Thoracic aorta endothelial cell (primary cell): Measurements from ENCODE around the gene PLA2G12B. TPM values are rescaled to one million over a fixed set of nuclear protein-coding genes. Genes with fewer than 3 reads are reported as not detected.

Source experiments
- total RNA-seq: library from RNA; depleted of rRNA; stranded (reverse); fragments of >200 nt; gene quantifications from 2 replicates; pipeline ENCODE4 v1.2.3, GENCODE V29; 2012

Gene PLA2G12B, protein sequence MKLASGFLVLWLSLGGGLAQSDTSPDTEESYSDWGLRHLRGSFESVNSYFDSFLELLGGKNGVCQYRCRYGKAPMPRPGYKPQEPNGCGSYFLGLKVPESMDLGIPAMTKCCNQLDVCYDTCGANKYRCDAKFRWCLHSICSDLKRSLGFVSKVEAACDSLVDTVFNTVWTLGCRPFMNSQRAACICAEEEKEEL
- not detected in 2 replicates for total RNA-seq

GRCh38 chr10:72954596-72955554 lies at the start of gene PLA2G12B:
PLA2G12B (minus strand) TSS chr10:72954806; CDS start chr10:72954685, 121 bp downstream.

DNA sequence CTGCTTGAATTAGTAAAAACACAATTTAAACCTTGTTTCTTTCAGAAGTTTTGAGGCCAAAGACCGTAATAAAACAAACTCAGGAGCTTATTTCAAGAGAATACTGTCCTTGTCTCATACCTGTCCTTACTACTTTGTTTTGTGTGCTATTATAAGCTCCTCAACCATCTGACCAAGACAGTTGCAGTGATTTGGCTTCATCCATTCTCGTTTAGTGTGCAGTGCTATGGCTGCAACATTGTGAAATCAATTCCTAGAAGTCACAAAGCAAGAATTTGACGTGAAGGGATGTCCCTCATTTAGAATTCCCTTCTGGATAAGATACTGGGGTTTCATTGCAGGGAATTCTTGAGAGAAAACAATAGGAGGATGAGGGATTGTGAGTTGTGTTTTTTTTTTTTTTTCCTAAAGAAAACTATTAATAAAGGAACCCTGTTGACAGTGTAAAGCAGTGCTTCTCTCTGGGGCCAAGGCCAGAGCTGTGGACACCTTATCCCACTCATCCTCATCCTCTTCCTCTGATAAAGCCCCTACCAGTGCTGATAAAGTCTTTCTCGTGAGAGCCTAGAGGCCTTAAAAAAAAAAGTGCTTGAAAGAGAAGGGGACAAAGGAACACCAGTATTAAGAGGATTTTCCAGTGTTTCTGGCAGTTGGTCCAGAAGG lies 61.3 kb downstream of the PLA2G12B start, which contains the start of gene OIT3:
TSS of gene OIT3 (plus strand) at position 604 of the 663 bp plus-strand sequence. CDS start 60 bp downstream, outside the sequence.

Other genes with a start within 250 kb of the PLA2G12B start
- gene OIT3, start 61.1 kb downstream of the PLA2G12B start, total RNA-seq: under 0.01 TPM in 1 of 2 replicates, not detected in the other
- gene P4HA1, start 142.1 kb upstream of the PLA2G12B start, total RNA-seq: 89.1 and 141 TPM in 2 replicates
- gene NUDT13, start 155.6 kb upstream of the PLA2G12B start, total RNA-seq: 1.6 and 2.0 TPM in 2 replicates
- 62.1 and 64.5 TPM in 2 replicates for gene ECD, start 213.2 kb upstream of the PLA2G12B start, total RNA-seq
- gene FAM149B1, start 213.3 kb upstream of the PLA2G12B start, total RNA-seq: 24.9 and 28.6 TPM in 2 replicates